ENCODE data around the gene OOSP1.
"Not testable (repeated sequence)": the region's sequence is repeated elsewhere in the genome, so short reads cannot be mapped to it uniquely, and the experiment has no call there.

The OOSP1 gene

GRCh38 chr11:59938132-59938531 is at the start of gene OOSP1:
OOSP1 (plus strand) TSS chr11:59938432; CDS start chr11:59938455, 23 bp downstream.
- DNase-seq: no peak

GRCh38 chr11:59891781-59892181 is 46.5 kb upstream of the OOSP1 start:
- peak; percentile 38 for DNase-seq

GRCh38 chr11:59894616-59895015 is 43.6 kb upstream of the OOSP1 start:
- no peak for DNase-seq

- DNase-seq: no peak
These were observed 40.2 kb upstream of the OOSP1 start for GRCh38 chr11:59898046-59898445.

GRCh38 chr11:59898650-59899049 is 39.6 kb upstream of the OOSP1 start:
- DNase-seq: no peak

- DNase-seq: no peak
These were observed 38.7 kb upstream of the OOSP1 start for GRCh38 chr11:59899532-59899931.

GRCh38 chr11:59900366-59901126 is 37.7 kb upstream of the OOSP1 start:
- no peak for DNase-seq

GRCh38 chr11:59901306-59901705 is 36.9 kb upstream of the OOSP1 start:
- no peak for DNase-seq

- DNase-seq: not testable (repeated sequence)
These were observed 34.7 kb upstream of the OOSP1 start for GRCh38 chr11:59903569-59903968.

- no peak for DNase-seq
These were observed 19.8 kb upstream of the OOSP1 start for GRCh38 chr11:59918480-59918879.

GRCh38 chr11:59918987-59919589 is 19.1 kb upstream of the OOSP1 start:
- DNase-seq: no peak

GRCh38 chr11:59923813-59924212 is 14.4 kb upstream of the OOSP1 start:
- peak; percentile 13 for DNase-seq

GRCh38 chr11:59931688-59932087 is 6.5 kb upstream of the OOSP1 start:
- no peak for DNase-seq

- DNase-seq: no peak
These were observed 486 bp downstream of the OOSP1 start for GRCh38 chr11:59938718-59939117.

GRCh38 chr11:59939482-59939881 is 1.2 kb downstream of the OOSP1 start:
- no peak for DNase-seq

- no peak for DNase-seq
These were observed 2.9 kb downstream of the OOSP1 start for GRCh38 chr11:59941091-59941490.

GRCh38 chr11:59943997-59944714 is 5.9 kb downstream of the OOSP1 start:
- DNase-seq: no peak

- DNase-seq: no peak
These were observed 6.5 kb downstream of the OOSP1 start for GRCh38 chr11:59944720-59945119.

- DNase-seq: no peak
These were observed 15.4 kb downstream of the OOSP1 start for GRCh38 chr11:59953463-59954218.

GRCh38 chr11:59954219-59954847 is 16.1 kb downstream of the OOSP1 start:
- no peak for DNase-seq

GRCh38 chr11:59957094-59957493 is 18.9 kb downstream of the OOSP1 start:
- peak; percentile 1 for DNase-seq

GRCh38 chr11:59960502-59961381 is 22.5 kb downstream of the OOSP1 start:
- DNase-seq: no peak
